ENCODE data around the gene PDLIM3.
"Not testable (repeated sequence)": the region's sequence is repeated elsewhere in the genome, so short reads cannot be mapped to it uniquely, and the experiment has no call there.

Gene PDLIM3

DNA sequence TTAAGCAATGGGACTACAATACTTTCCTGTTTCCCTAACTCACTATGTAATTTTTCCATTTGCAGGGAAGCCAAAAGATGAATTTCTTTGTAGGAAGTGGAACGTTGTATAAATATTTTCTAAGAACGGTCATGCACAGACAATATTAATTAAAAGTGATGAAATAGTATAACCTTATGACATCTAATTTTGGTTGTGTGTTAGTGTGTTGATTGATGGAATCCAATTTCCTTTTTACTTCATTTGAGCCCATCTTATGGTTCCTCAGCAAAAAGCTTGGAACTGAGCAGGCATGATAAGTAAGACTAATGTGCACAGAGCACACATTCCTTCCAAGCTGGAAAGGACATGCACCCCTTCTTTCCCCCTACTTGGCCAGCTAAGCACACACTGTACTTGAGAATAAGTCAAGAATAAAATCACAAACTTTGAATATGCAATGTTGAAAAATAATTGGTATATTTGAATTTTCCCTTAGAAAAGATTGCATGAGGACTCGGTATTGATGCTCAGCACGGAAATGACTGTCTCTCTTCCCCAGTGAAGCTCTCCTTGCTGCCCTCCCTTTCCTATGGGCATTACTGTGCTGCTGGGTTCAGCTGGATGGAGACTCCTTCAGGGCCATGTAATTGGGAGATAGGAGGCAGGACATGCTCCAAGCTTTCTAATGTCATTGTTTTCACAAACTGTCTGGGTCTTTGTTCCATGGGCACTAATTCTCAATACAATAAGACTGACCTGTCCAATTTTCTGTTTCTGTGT lies 19.2 kb upstream of the PDLIM3 start:
- no peak for DNase-seq (ENCODE audit: low read depth, low spot score)

DNA sequence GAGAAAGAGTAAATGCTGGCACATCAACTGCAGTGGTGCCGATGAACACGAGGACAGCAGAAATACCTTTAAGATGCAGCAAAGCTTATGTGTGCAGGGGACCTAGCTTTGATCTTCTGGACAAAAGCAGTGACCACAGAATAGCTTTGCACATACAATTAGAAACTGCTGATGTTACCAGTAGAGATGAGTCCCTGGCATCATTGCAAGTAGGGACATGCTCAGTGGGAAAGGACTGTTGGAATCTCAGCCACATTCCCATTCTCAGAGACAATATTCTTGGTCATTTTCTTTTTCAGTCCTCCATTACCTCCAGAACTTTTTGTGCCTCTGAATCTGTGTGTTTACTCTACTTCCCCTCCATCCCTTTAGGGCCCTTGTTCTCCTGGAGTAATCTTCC lies 16.9 kb upstream of the PDLIM3 start:
- no peak for DNase-seq (ENCODE audit: low read depth, low spot score)

DNA sequence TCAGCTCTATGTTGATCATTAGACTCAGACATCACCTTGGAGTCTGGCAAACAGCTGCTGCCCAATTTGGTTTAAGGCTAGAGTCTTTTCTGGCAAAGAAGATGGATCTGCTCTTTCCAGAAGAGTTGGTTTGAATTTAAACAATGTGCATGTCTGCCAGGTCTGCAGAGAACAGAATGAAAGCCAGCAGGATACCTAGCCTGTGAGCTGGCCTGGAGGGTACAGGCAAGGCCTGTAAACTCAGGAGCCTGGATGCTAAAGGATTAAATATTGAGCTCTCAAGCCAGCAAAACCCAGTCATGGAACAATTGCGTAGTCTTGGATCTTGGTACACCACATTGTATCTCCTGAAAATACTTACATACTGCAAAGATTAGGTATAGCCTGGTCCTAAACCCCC lies 15.6 kb upstream of the PDLIM3 start:
- DNase-seq (ENCODE audit: low read depth, low spot score): peak; percentile 39

DNA sequence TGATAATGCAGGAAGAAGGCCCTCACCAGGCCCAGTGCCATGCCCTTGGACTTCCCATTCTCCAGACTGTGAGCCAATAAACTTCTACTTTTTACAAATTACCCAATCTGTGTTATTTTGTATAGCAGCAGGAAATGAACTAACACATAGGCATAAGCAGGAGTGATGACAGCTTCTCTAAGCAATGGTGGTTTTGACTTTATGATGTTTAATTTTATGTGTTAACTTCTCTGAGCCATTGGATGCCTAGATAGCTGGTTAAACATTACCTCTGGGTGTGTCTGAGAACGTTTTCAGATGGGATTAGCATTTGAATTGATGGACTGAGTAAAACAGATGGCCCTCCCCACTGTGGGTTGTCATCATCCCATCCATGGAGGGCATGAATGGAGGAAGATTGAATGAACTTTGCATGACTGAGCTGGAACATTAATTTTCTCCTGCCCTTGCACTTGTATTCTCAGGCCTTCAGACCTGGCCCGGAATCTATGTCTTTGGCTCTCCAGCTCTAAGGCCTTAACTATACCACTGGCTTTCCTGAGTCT lies 13.9 kb upstream of the PDLIM3 start:
- no peak for DNase-seq (ENCODE audit: low read depth, low spot score)

DNA sequence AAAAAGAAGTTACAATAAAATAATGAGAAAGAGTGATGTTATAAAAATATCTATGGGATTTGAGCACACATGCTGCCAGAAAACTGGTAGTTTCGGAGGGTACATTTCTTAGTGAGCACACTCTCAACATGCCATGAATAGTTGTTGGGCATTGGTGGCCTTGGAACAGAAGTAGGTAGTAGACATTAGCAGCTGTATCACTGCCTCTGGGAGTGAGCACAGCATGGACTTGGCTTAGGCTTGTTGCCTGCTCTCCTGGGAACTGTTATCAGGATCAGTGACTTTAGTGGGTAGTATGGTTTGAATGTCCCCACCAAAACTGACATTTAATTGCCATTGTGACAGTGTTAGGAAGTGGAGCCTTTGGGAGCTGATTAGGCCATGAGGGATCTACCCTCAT lies 13.3 kb upstream of the PDLIM3 start:
- no peak for DNase-seq (ENCODE audit: low read depth, low spot score)

DNA sequence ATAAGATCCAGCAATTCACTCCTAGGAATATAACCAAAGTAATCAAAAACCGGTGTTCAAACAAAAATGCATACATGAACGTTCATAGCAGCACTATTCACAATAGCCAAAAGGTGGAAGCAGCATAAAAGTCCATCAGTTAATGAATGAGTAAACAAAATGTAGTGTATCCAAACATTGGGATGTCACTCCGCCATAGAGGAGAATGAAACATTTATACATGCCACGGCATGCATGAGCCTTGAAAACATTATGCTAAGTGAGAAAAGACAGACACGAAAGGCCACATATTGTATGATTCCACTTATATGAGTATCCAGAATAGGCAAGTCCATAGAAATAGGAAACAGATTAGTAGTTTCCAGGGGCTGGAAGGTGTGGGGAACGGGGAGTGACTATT lies 11.0 kb upstream of the PDLIM3 start:
- no peak for DNase-seq (ENCODE audit: low read depth, low spot score)

DNA sequence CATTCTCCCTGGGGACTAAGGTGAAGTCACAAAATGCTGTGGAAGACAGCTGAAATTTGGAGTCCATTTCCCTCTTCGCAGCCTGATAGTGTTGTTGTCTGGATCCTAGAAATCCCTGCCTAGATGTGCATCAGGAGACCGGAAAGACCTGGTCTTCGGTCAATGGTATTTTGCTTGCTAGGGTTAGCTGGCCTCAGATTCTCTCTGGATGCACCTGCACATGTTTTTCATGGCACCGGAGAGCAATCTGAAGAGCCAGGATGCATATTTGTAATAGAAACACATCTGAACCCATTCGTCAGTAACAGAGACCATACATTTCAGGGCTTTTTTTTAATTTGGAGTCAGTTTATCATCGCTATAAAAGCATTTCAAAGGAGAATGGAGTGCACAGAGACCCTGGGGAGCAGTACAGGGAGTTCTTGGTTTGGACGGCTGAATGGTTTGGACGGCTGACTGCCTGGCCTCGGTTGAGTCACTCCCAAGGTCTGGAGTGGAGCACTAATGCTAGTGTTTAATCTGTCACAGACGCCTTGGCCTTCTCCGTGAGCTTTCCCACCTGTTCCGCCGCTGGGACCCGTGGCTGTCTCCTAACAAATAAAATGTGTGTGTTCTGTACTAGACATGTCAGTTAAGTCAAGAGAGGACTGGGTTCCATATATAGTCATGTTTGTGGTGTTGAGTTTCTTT lies 7.5 kb upstream of the PDLIM3 start:
- peak; percentile 41 for DNase-seq (ENCODE audit: low read depth, low spot score)

DNA sequence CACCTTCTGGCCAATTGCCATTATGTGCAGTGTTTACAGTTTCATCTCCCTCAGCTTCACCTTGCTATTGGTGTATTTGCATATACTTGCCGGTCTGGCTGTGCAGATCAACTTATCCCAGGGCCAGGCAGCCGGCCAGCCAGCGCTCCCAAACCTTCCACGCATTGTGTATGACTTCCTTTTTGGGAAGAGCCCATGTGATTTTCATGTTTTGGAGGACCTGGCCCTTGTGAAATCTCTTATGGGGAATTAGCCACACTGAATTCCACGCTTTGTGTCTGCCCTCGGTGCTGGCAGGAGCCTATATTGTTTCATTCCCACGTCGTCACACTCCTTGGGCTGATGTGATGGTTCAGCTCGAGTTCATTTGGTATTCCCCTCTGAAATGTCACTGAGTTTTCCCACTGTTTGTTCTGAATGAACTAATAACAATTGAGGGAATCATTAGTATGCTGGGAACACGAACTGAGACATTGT lies 6.0 kb upstream of the PDLIM3 start:
- DNase-seq (ENCODE audit: low read depth, low spot score): peak; percentile 87

DNA sequence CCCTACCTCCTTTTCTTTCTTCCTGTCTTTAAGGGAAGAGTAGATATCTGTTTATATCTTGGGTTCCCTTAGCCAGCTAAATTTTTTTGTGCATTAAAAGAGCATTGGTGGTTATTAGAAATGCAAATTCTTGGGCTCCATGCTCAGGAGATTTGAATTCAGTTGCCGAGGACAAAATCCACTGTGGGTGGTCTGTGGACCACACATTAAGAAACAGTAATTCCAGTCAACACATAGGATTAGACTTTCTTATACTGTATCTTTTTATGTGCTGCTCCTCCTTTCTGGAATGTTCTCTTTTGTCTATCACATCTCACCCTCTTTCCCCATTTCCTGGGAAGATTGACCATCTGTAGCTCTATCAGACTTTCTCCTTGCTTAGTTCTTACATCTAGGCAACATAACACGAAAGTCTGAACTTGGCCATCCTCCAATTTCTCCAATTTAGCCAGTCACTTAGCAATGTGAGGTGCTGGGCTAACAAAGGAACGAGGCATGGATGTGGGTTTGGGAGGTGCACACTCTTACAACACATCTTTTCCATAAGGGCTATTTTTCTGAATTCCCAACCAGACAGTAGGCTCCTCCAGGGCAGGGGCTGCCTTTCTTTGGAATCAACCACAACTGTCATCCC lies 5.3 kb upstream of the PDLIM3 start:
- DNase-seq (ENCODE audit: low read depth, low spot score): peak; percentile 54

DNA sequence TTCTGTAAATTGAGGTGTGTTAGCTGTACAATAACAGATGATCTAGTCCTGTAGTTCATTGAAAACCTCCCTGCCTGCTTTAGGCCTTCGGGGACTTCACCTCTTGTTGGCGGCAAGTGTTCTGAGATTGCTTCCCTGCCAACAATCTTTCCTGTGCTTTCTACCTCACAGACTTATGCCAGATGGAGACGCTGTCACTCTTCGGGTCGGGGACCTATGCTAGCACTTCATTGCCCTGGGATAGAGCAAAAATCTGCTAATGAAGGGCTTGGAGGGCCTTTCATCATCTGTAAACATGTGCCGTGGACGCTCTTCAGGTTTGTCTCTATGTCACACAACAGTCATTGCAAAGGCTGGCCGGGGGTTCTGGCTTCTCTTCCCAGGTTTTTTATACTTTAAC lies 4.7 kb upstream of the PDLIM3 start:
- no peak for DNase-seq (ENCODE audit: low read depth, low spot score)

DNA sequence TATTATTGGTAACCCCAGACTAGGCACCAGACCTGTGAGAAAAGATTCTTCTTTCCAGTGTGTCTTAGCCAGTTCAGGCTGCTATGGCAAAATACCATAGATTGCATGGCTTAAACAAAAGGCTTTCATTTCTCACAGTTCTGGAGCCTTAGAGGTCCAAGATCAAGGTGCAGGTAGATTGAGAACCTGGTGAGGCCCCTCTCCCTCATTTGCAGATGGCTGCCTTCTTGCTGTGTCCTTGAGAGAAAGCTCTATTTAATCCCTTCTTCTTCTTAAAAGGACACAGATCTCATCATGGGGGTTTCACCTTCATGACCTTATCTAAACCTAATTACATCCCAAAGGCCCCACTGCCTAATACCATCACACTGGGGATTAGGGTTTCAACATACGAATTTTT lies 3.5 kb upstream of the PDLIM3 start:
- DNase-seq (ENCODE audit: low read depth, low spot score): no peak

DNA sequence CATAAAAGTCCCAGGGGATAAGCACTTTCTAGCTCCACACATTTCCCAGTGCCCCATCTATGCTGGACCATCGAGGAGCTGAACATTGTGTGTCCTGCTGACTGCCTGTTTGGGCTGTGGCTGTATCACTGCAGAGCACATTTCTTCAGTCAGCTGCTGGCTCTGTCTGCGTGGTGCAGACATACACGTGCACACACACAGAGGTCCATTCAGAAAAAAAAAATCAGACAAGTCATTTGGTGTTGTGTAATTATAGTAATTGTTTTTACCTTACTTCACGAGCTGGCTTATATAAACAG lies 1.1 kb upstream of the PDLIM3 start:
- peak; percentile 32 for DNase-seq (ENCODE audit: low read depth, low spot score)

DNA sequence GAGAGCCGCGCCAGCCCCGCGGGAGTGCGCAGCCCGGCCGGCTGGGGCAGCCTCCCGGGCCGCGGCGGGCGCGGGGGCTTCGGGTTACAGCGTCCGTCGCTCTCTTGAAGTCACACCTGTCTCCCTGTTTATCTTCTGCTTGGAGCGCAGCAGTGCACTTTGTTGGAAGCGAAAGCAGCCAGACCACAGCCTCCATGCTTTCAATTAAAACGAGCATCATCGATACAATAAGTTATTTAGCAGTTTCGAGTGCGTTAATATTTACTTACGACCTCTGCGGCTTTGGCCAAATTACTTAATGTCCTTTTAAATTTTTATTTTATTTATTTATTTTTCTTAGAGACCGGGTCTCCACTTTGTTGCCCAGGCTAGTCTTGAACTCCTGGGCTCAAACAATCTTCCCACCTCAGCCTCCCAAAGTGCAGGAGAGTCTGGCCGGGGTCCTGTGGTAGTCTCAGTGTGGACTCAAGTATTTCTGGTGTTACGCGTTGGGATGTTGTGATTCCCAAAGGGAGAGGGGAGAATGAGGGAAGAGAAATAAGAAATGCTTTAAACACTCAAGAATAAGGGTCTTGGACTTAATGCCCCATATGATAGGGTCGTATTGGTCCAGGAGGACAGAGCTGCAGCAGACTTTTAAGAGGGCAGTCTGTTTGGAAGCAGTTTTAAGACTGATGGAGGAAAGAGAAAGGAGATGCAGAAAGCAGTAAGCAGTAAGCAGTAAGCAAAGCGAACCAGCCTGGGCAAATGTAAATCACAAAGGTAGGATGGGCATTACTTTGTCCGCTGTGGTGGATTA lies 504 bp upstream of the PDLIM3 start:
- DNase-seq (ENCODE audit: low read depth, low spot score): no peak

DNA sequence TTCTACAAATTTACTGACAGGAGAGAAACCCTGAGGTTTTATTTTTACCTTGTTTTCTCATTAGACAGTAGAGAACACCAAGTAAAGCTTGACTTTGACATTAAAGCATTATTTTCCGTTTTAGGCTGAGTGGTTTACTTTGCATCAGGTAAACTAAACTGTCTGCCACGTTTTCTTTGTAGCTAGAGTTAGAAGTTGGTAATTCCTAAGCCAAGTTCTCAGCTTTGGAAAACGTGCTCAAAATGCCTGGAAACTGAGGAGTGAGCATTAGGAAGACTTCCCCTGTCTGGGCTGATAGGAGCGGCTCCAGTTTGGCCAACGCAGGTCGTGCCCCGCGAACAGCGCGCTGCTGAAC lies 819 bp downstream of the PDLIM3 start:
- no peak for DNase-seq (ENCODE audit: low read depth, low spot score)

DNA sequence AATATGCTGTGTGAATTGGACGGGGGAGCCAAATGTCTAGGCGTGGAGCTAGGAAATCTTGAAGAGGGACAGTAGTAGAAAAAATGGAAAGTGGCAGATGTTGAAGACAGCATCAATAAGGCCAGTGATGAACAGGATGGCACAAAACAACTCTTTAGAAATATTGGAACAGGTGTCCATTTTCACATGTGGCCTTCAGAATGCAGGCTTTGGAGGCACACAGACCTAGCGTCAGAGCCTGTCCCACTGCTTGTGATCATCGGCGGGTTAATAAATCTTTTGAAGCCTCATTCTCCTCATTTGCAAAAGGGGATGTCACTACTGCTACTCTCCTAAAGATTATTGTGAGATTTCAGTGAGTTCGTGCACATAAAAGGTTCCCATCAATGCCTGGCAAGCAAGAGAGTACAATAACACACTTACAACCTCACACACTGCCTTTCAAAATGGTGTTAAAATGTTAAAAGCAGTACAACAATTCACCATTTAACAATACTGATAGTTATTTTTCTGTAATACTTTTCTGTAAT lies 2.4 kb downstream of the PDLIM3 start:
- DNase-seq (ENCODE audit: low read depth, low spot score): no peak

DNA sequence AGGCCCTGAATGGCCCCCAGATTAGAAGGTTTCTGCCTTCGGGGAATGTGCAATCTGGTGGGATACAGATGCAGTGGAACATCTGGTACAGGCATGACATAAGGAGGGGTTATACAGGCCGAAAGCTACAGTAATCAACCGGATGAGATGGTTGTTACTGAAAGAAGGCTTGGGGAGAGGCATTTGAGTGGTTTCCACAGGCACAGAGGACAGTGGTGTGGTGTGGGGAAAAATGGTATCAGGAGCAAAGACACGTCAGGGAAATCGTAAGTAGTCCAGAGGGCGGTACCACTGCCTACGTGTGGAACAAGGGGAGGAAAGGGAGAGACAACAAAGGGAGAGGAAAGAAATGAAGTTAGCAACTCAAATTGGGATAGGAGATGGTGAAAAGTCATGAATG lies 3.0 kb downstream of the PDLIM3 start:
- no peak for DNase-seq (ENCODE audit: low read depth, low spot score)

DNA sequence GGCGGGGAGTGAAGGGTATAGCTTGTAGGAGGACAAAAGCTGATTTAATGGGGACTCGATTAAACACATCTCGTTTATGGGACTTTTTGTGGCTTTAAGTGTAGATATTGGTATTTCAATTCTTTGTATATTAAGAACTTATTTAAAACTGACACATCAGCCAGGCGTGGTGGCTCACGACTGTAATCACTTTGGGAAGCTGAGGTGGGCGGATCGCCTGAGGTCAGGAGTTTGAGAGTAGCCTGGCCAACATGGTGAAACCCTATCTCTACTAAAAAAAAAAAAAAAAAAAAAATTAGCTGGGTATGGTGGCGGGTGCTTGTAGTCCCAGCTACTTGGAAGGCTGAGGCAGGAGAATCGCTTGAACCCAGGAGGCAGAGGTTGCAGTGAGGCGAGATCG lies 3.7 kb downstream of the PDLIM3 start:
- DNase-seq (ENCODE audit: low read depth, low spot score): not testable (repeated sequence)

DNA sequence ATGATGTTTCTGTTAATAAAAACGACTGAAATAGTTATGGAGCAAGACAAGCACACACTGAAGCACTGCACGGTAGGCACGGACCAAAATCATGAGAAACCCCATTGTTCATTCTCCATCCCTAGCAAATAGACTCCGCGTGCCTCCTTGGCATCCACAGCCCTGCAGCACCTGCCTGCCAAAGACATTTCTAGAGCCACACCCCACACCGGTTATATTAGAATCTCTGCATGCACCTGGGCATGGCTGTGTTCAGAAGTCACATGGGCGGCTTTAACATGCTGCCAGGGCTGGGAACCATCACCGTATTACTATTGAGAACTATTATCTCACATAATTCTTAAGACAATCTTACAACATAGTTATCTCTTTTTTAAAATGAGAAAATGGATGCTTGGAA lies 5.9 kb downstream of the PDLIM3 start:
- no peak for DNase-seq (ENCODE audit: low read depth, low spot score)

DNA sequence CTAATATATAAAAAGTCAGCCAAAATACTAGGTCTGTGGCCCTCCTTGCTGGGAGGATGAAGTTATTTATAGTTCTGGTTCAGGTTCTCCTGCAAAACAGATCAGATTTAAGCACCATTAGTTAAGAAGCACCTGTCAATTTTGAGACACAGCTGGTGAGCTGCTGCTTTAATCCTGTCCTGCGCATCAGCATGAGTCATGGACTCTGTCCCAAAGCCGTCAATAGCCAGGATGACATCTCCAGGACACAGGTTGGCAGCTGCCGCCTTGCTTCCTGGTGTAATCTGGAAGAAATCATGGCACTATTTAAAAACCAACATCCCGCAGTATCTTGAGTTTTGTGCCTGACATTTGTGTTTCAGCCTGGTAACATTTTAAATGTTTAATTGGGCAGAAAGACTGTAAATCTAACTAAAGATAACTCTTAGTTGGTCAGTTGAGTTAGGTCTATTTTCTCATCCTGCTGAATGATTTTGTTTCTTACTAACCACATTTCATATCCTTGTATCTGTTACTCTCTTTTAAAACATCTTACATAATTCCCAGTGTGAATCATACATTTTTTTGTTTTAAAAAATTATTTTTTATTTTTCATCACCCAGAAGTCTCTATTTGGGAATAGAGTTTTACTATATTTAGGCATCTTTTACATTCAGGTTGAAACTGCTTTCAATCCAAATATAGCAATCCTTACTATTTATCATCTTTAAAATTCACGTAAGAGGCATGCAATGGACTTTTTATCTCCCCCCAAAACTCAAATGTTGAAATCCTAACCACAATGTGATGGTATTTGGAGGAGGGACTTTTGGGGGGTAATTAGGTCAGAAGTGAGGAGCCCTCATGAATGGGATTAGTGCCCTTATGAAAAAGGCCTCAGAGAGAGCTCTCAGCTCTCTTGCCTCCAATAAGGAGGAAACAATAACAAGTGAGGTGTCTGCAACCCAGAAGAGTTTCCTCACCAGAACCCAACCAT lies 10.1 kb downstream of the PDLIM3 start:
- DNase-seq (ENCODE audit: low read depth, low spot score): no peak

DNA sequence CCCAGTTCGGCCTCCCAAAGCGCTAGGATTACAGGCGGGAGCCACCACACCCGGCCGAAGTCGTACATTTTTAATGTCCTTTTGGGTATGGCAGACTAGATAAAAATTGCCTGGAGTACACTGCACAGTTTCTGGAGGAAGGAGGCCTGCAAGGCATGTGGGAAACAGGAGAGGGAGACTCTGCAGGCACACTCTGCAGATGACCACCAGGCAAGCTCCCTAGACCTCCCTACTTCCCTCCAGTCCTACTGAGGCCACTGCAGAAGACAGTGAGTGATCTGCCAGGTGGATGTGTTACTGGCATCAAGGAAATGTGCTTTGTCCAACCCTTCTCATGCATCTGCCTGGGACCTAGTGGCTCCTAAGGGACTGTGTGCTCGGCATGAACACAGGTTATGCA lies 11.4 kb downstream of the PDLIM3 start:
- DNase-seq (ENCODE audit: low read depth, low spot score): no peak

DNA sequence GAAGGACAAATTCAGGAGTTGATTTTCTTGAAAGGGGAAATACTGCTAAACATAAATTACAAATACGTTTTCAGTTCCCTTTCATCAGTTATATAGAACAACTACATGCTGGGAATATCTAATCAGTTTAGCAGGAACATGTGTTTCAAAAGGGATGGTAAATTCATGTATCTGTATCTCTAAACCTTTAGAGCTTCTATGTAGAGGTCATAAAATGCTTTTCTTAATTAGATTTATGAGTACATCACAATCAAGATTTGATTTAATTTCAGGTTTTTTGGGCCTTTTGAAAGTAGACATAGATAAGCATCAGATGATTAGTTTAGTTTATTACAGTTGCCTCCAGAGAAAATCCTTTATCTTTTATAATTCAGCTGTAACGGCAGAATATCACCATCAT lies 12.9 kb downstream of the PDLIM3 start:
- DNase-seq (ENCODE audit: low read depth, low spot score): no peak
